ENCODE measurements around the gene RTN4. TPM values are rescaled to one million over a fixed set of nuclear protein-coding genes. Genes with fewer than 3 reads are reported as not detected.
A peak's percentile ranks its signal among the peaks of the same experiment; 100 is the strongest.

Gene RTN4
- polyA plus RNA-seq, 1 experiment: 219 TPM

GRCh38 chr2:55010915-55011314, 39.3 kb downstream of the RTN4 start:
- DNase-seq (ENCODE audit: low read depth): no peak
- Histone ChIP-seq H3K4me3 (ENCODE audit: low read depth, low read length) (no peak overlapping the region), H3K36me3 (ENCODE audit: control insufficient read depth, insufficient read depth, low read length) (no peaks in the 10 kb centered on the region), H3K27me3 (ENCODE audit: control insufficient read depth, insufficient read depth, low read length) (no peaks in the 10 kb centered on the region)
- TF ChIP-seq CTCF (IDR thresholded peaks at IDR 0.05; ENCODE audit: insufficient read depth, low read depth, low read length): no peak
- CTCF ChIA-PET: interaction anchor here (0.7 to 3.6 kb wide), 4 partner anchors 9 to 111 kb away, joined by 3 to 17 read pairs (median 4); no protein-coding TSS in a partner anchor
- POLR2A ChIA-PET: no interaction called here

- H3K36me3 ChIP-seq (ENCODE audit: control insufficient read depth, insufficient read depth, low read length): no peaks in the 10 kb centered on the region
- TF ChIP-seq CTCF (IDR thresholded peaks at IDR 0.05; ENCODE audit: insufficient read depth, low read depth, low read length): 0 out of 2 replicates have a peak, but pooled peaks have one; percentile 4
- DNase-seq (ENCODE audit: low read depth): peak; percentile 9
- H3K27me3 ChIP-seq (ENCODE audit: control insufficient read depth, insufficient read depth, low read length): no peaks in the 10 kb centered on the region
- ChIA-PET POLR2A (no interaction called here), CTCF (interaction anchor here (0.9 to 1.6 kb wide), 6 partner anchors 8 to 102 kb away, joined by 3 to 5 read pairs (median 3); no protein-coding TSS in a partner anchor)
- no peak overlapping the region for H3K4me3 ChIP-seq (ENCODE audit: low read depth, low read length)
Observed at GRCh38 chr2:55010149-55010591, 40.1 kb downstream of the RTN4 start.

GRCh38 chr2:55009277-55010060, 40.8 kb downstream of the RTN4 start:
- ChIA-PET POLR2A (no interaction called here), CTCF (interaction anchor here (0.9 to 1.6 kb wide), 6 partner anchors 11 to 102 kb away, joined by 3 to 5 read pairs (median 4); no protein-coding TSS in a partner anchor)
- no peak for DNase-seq (ENCODE audit: low read depth)
- TF ChIP-seq CTCF (IDR thresholded peaks at IDR 0.05; ENCODE audit: insufficient read depth, low read depth, low read length): no peak
- Histone ChIP-seq H3K27me3 (ENCODE audit: control insufficient read depth, insufficient read depth, low read length) (no peaks in the 10 kb centered on the region), H3K4me3 (ENCODE audit: low read depth, low read length) (no peak overlapping the region), H3K36me3 (ENCODE audit: control insufficient read depth, insufficient read depth, low read length) (no peaks in the 10 kb centered on the region)

GRCh38 chr2:55006306-55006705, 43.9 kb downstream of the RTN4 start:
- ChIA-PET POLR2A (no interaction called here), CTCF (interaction anchor here (1.0 to 1.2 kb wide), 2 partner anchors 42 to 43 kb away, joined by 3 read pairs; no protein-coding TSS in a partner anchor)
- no peak for DNase-seq (ENCODE audit: low read depth)

More at GRCh38 chr2:55006306-55006705, 43.9 kb downstream of the RTN4 start:
- Histone ChIP-seq H3K36me3 (ENCODE audit: control insufficient read depth, insufficient read depth, low read length) (no peaks in the 10 kb centered on the region), H3K4me3 (ENCODE audit: low read depth, low read length) (no peak overlapping the region), H3K27me3 (ENCODE audit: control insufficient read depth, insufficient read depth, low read length) (no peaks in the 10 kb centered on the region)
- no peak for TF ChIP-seq CTCF (IDR thresholded peaks at IDR 0.05; ENCODE audit: insufficient read depth, low read depth, low read length)
